WTC11 (cell line): ENCODE measurements around the gene GPLD1. TPM values are rescaled to one million over a fixed set of nuclear protein-coding genes. Genes with fewer than 3 reads are reported as not detected.

Source experiments
- ATAC-seq: fragments of 200-7000 bp; cut with Tn5 transposase; 2 replicates; pipeline ENCODE4 v1.10.0; 2021; ENCODE audit warnings: mild to moderate bottlenecking, moderate library complexity
- CTCF ChIA-PET: fragments of 300-600 bp; sonication (Branson Sonifier 250); formaldehyde crosslinking; loops from one replicate; lab custom pipeline; 2021; ENCODE audit warnings: antibody characterized with exemption; lab: Charles Lee
- POLR2A ChIA-PET: fragments of 350-600 bp; sonication (Branson Sonifier 250); formaldehyde crosslinking; loops from one replicate; lab custom pipeline; 2021; ENCODE audit warnings: antibody characterized with exemption; lab: Charles Lee
- DNase-seq: peaks from one replicate; pipeline ENCODE4 v3.0.0; 2021; ENCODE audit warnings: low spot score
- H3K27ac Mint-ChIP-seq: 2 replicates; pipeline ENCODE4 v1.8.0; 2021; ENCODE audit warnings: mixed read lengths
- H3K27me3 Mint-ChIP-seq: 2 replicates; pipeline ENCODE4 v1.8.0; 2021; ENCODE audit warnings: low read depth, mild to moderate bottlenecking, moderate library complexity, mixed read lengths
- H3K36me3 Mint-ChIP-seq: 2 replicates; pipeline ENCODE4 v1.8.0; 2021; ENCODE audit warnings: mixed read lengths
- H3K4me1 Mint-ChIP-seq: 2 replicates; pipeline ENCODE4 v1.8.0; 2022; ENCODE audit warnings: mixed read lengths
- H3K4me3 Mint-ChIP-seq: 2 replicates; pipeline ENCODE4 v1.8.0; 2021; ENCODE audit warnings: mild to moderate bottlenecking, moderate library complexity, mixed read lengths
- H3K9me3 Mint-ChIP-seq: 2 replicates; pipeline ENCODE4 v1.8.0; 2021; ENCODE audit warnings: mixed read lengths
- ESRRA ChIP-seq: sonication (generic); formaldehyde crosslinking; IDR thresholded peaks from 2 replicates; pipeline ENCODE4 v1.8.1; 2022; ENCODE audit warnings: mild to moderate bottlenecking, missing genetic modification reagents, borderline replicate concordance
- FOXK1 ChIP-seq: sonication (generic); formaldehyde crosslinking; IDR thresholded peaks from 2 replicates; pipeline ENCODE4 v1.8.0; 2022; ENCODE audit warnings: mild to moderate bottlenecking, moderate library complexity, missing genetic modification reagents
- HMGA2 ChIP-seq: fragments of 250-450 bp; sonication (Bioruptor Pico); IDR thresholded peaks from 2 replicates; pipeline ENCODE4 v1.4.0; 2021; ENCODE audit warnings: mild to moderate bottlenecking, moderate library complexity
- SOX15 ChIP-seq: fragments of 250-450 bp; sonication (Bioruptor Pico); IDR thresholded peaks from 2 replicates; pipeline ENCODE4 v1.9.0; 2021; ENCODE audit warnings: mild to moderate bottlenecking
- TEAD1 ChIP-seq: sonication (generic); formaldehyde crosslinking; IDR thresholded peaks from 2 replicates; pipeline ENCODE4 v1.8.0; 2022; ENCODE audit warnings: mild to moderate bottlenecking, missing genetic modification reagents
- total RNA-seq: library from RNA; stranded (reverse); gene quantifications from 3 replicates; pipeline ENCODE4 v1.2.3, GENCODE V29; 2021
- TF ChIP-seq, protein P1 (sequence below): sonication (generic); formaldehyde crosslinking; IDR thresholded peaks from 2 replicates; pipeline ENCODE4 v1.8.1; 2022; ENCODE audit warnings: mild to moderate bottlenecking, moderate library complexity, missing genetic modification reagents
- TF ChIP-seq, protein P2 (sequence below): sonication (generic); formaldehyde crosslinking; IDR thresholded peaks from 2 replicates; pipeline ENCODE4 v1.8.0; 2022; ENCODE audit warnings: mild to moderate bottlenecking, missing genetic modification reagents
- TF ChIP-seq, protein P3 (sequence below): fragments of 250-450 bp; sonication (Bioruptor Pico); IDR thresholded peaks from 2 replicates; pipeline ENCODE4 v1.9.0; 2021; ENCODE audit warnings: mild to moderate bottlenecking
- TF ChIP-seq, protein P4 (sequence below): fragments of 200-600 bp; IDR thresholded peaks from 2 replicates; pipeline ENCODE4 v1.8.0; 2022; ENCODE audit warnings: antibody characterized with exemption
- TF ChIP-seq, protein P5 (sequence below): sonication (generic); formaldehyde crosslinking; IDR thresholded peaks from 2 replicates; pipeline ENCODE4 v1.8.1; 2023; ENCODE audit warnings: mild to moderate bottlenecking, missing genetic modification reagents
- TF ChIP-seq, protein P6 (sequence below): sonication (generic); formaldehyde crosslinking; IDR thresholded peaks from 2 replicates; pipeline ENCODE4 v1.8.0; 2022; ENCODE audit warnings: mild to moderate bottlenecking, missing genetic modification reagents
- TF ChIP-seq, protein P7 (sequence below): sonication (generic); formaldehyde crosslinking; conservative IDR thresholded peaks from 2 replicates; pipeline ENCODE4 v1.8.1; 2023; ENCODE audit warnings: mild to moderate bottlenecking, low read depth, missing genetic modification reagents, moderate library complexity
- TF ChIP-seq, protein P8 (sequence below): fragments of 250-450 bp; sonication (Bioruptor Pico); IDR thresholded peaks from 2 replicates; pipeline ENCODE4 v1.9.0; 2021; ENCODE audit warnings: moderate library complexity, mild to moderate bottlenecking, inconsistent platforms, borderline replicate concordance
- TF ChIP-seq, protein P9 (sequence below): fragments of 250-450 bp; sonication (Bioruptor Pico); IDR thresholded peaks from 2 replicates; pipeline ENCODE4 v2.1.2; 2022; ENCODE audit warnings: mild to moderate bottlenecking, moderate library complexity
- TF ChIP-seq, protein P10 (sequence below): sonication (generic); formaldehyde crosslinking; IDR thresholded peaks from 2 replicates; pipeline ENCODE4 v1.8.1; 2022; ENCODE audit warnings: low read depth, missing genetic modification reagents, borderline replicate concordance

GPLD1 gene
- total RNA-seq, 1 experiment from 2014 or later: 8.4 TPM

DNA sequence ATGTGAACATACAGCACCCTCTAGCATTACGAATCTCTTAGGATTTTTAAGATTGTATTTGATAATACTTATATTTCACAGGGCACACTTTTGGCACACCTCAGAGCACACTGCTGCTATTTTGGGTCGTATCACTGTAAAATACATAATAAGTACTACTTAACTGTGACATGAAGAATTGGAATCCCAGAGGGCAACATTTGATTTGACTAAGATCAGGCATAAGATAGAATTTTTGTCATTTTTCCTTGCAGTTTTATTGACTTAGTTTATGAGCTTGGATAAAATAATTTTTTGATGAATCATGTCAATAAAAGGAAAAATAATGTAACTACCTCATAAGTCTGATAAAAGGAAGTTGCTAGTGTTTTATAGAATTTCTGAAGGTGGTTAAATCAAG, 64.3 kb downstream of the GPLD1 start (continued):
- TF ChIP-seq, protein P1, sequence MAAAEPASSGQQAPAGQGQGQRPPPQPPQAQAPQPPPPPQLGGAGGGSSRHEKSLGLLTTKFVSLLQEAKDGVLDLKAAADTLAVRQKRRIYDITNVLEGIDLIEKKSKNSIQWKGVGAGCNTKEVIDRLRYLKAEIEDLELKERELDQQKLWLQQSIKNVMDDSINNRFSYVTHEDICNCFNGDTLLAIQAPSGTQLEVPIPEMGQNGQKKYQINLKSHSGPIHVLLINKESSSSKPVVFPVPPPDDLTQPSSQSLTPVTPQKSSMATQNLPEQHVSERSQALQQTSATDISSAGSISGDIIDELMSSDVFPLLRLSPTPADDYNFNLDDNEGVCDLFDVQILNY (CRISPR knock-in tag): no peak
- TF ChIP-seq, all 79 proteins: peak for 0

DNA sequence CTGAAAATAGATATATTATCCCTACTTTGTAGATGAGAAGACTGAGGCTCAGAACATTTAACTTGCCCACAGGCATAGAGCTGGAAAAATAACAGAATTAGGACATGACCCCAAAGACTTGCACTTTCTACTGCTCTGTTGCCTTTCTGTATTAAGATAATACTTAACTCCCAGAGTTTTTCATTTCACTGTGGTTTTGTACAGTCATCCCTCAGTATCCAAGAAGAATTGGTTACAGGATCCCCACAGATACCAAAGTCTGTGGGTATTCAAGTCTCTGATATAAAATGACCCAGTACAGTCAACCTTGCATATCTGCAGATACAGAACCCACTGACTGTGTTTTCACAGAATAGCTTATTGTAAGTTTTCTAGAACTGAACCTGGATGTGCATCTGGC, 69.9 kb downstream of the GPLD1 start:
- CTCF ChIA-PET: no interaction called here
- Mint-ChIP-seq H3K36me3 (peaks cover 86% of the 10 kb centered on the region), H3K27me3 (no peaks in the 10 kb centered on the region), H3K9me3 (no peaks in the 10 kb centered on the region), H3K4me1 (no peaks in the 10 kb centered on the region), H3K4me3 (no peak overlapping the region), H3K27ac (no peak overlapping the region)
- POLR2A ChIA-PET: no interaction called here
- DNase-seq (no peak), ATAC-seq (no peak)
- TF ChIP-seq, protein P2, sequence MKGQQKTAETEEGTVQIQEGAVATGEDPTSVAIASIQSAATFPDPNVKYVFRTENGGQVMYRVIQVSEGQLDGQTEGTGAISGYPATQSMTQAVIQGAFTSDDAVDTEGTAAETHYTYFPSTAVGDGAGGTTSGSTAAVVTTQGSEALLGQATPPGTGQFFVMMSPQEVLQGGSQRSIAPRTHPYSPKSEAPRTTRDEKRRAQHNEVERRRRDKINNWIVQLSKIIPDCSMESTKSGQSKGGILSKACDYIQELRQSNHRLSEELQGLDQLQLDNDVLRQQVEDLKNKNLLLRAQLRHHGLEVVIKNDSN (CRISPR knock-in tag): no peak
- TF ChIP-seq, protein P3, sequence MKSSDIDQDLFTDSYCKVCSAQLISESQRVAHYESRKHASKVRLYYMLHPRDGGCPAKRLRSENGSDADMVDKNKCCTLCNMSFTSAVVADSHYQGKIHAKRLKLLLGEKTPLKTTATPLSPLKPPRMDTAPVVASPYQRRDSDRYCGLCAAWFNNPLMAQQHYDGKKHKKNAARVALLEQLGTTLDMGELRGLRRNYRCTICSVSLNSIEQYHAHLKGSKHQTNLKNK (CRISPR knock-in tag): no peak
- TF ChIP-seq, protein P4, sequence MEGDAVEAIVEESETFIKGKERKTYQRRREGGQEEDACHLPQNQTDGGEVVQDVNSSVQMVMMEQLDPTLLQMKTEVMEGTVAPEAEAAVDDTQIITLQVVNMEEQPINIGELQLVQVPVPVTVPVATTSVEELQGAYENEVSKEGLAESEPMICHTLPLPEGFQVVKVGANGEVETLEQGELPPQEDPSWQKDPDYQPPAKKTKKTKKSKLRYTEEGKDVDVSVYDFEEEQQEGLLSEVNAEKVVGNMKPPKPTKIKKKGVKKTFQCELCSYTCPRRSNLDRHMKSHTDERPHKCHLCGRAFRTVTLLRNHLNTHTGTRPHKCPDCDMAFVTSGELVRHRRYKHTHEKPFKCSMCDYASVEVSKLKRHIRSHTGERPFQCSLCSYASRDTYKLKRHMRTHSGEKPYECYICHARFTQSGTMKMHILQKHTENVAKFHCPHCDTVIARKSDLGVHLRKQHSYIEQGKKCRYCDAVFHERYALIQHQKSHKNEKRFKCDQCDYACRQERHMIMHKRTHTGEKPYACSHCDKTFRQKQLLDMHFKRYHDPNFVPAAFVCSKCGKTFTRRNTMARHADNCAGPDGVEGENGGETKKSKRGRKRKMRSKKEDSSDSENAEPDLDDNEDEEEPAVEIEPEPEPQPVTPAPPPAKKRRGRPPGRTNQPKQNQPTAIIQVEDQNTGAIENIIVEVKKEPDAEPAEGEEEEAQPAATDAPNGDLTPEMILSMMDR: no peak
- TF ChIP-seq HMGA2 (CRISPR knock-in tag) (no peak), ESRRA (CRISPR knock-in tag) (no peak)

DNA sequence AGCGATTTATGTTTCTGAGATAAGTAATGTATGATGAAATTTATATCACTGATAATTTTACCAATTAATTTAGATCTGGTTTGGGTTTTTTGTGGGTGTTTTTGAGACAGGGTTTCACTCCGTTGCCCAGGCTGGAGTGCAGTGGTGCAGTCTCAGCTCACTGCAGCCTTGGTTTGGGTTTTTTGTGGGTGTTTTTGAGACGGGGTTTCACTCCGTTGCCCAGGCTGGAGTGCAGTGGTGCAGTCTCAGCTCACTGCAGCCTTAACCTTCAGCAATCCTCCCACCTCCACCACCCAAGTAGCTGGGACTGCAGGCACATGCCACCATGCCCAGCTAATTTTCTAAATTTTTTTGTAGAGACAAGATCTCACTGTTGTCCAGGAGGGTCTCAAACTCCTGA, 73.6 kb downstream of the GPLD1 start:
- H3K27ac Mint-ChIP-seq: no peak overlapping the region
- CTCF ChIA-PET: no interaction called here
- TF ChIP-seq, protein P2 (CRISPR knock-in tag): no peak
- TF ChIP-seq, protein P3 (CRISPR knock-in tag): no peak
- TF ChIP-seq SOX15 (CRISPR knock-in tag): no peak
- TF ChIP-seq, protein P5, sequence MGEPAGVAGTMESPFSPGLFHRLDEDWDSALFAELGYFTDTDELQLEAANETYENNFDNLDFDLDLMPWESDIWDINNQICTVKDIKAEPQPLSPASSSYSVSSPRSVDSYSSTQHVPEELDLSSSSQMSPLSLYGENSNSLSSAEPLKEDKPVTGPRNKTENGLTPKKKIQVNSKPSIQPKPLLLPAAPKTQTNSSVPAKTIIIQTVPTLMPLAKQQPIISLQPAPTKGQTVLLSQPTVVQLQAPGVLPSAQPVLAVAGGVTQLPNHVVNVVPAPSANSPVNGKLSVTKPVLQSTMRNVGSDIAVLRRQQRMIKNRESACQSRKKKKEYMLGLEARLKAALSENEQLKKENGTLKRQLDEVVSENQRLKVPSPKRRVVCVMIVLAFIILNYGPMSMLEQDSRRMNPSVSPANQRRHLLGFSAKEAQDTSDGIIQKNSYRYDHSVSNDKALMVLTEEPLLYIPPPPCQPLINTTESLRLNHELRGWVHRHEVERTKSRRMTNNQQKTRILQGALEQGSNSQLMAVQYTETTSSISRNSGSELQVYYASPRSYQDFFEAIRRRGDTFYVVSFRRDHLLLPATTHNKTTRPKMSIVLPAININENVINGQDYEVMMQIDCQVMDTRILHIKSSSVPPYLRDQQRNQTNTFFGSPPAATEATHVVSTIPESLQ: no peak
- TF ChIP-seq, protein P6, sequence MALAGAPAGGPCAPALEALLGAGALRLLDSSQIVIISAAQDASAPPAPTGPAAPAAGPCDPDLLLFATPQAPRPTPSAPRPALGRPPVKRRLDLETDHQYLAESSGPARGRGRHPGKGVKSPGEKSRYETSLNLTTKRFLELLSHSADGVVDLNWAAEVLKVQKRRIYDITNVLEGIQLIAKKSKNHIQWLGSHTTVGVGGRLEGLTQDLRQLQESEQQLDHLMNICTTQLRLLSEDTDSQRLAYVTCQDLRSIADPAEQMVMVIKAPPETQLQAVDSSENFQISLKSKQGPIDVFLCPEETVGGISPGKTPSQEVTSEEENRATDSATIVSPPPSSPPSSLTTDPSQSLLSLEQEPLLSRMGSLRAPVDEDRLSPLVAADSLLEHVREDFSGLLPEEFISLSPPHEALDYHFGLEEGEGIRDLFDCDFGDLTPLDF (CRISPR knock-in tag): no peak
- no peak for TF ChIP-seq TEAD1 (CRISPR knock-in tag)
- TF ChIP-seq, protein P7, sequence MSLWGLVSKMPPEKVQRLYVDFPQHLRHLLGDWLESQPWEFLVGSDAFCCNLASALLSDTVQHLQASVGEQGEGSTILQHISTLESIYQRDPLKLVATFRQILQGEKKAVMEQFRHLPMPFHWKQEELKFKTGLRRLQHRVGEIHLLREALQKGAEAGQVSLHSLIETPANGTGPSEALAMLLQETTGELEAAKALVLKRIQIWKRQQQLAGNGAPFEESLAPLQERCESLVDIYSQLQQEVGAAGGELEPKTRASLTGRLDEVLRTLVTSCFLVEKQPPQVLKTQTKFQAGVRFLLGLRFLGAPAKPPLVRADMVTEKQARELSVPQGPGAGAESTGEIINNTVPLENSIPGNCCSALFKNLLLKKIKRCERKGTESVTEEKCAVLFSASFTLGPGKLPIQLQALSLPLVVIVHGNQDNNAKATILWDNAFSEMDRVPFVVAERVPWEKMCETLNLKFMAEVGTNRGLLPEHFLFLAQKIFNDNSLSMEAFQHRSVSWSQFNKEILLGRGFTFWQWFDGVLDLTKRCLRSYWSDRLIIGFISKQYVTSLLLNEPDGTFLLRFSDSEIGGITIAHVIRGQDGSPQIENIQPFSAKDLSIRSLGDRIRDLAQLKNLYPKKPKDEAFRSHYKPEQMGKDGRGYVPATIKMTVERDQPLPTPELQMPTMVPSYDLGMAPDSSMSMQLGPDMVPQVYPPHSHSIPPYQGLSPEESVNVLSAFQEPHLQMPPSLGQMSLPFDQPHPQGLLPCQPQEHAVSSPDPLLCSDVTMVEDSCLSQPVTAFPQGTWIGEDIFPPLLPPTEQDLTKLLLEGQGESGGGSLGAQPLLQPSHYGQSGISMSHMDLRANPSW (CRISPR knock-in tag): no peak
- TF ChIP-seq FOXK1 (CRISPR knock-in tag): no peak
- TF ChIP-seq, protein P8, sequence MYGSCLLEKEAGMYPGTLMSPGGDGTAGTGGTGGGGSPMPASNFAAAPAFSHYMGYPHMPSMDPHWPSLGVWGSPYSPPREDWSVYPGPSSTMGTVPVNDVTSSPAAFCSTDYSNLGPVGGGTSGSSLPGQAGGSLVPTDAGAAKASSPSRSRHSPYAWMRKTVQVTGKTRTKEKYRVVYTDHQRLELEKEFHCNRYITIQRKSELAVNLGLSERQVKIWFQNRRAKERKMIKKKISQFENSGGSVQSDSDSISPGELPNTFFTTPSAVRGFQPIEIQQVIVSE (CRISPR knock-in tag): no peak
- TF ChIP-seq, protein P1 (CRISPR knock-in tag): no peak
- TF ChIP-seq, protein P9, sequence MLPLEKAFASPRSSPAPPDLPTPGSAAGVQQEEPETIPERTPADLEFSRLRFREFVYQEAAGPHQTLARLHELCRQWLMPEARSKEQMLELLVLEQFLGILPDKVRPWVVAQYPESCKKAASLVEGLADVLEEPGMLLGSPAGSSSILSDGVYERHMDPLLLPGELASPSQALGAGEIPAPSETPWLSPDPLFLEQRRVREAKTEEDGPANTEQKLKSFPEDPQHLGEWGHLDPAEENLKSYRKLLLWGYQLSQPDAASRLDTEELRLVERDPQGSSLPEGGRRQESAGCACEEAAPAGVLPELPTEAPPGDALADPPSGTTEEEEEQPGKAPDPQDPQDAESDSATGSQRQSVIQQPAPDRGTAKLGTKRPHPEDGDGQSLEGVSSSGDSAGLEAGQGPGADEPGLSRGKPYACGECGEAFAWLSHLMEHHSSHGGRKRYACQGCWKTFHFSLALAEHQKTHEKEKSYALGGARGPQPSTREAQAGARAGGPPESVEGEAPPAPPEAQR (CRISPR knock-in tag): no peak
- TF ChIP-seq, protein P10, sequence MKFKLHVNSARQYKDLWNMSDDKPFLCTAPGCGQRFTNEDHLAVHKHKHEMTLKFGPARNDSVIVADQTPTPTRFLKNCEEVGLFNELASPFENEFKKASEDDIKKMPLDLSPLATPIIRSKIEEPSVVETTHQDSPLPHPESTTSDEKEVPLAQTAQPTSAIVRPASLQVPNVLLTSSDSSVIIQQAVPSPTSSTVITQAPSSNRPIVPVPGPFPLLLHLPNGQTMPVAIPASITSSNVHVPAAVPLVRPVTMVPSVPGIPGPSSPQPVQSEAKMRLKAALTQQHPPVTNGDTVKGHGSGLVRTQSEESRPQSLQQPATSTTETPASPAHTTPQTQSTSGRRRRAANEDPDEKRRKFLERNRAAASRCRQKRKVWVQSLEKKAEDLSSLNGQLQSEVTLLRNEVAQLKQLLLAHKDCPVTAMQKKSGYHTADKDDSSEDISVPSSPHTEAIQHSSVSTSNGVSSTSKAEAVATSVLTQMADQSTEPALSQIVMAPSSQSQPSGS (CRISPR knock-in tag): no peak
- H3K4me3 Mint-ChIP-seq: no peak overlapping the region
- DNase-seq: no peak
- no peaks in the 10 kb centered on the region for H3K4me1 Mint-ChIP-seq
- no peaks in the 10 kb centered on the region for H3K9me3 Mint-ChIP-seq
- no peak for ATAC-seq
- peaks cover 77% of the 10 kb centered on the region for H3K36me3 Mint-ChIP-seq
- no peaks in the 10 kb centered on the region for H3K27me3 Mint-ChIP-seq
- POLR2A ChIA-PET: interaction anchor here (0.7 kb wide), 1 partner anchor 13 kb away, joined by 3 read pairs; no protein-coding TSS in a partner anchor
